Measurements from ENCODE around the gene LHX6.

LHX6 gene

DNA sequence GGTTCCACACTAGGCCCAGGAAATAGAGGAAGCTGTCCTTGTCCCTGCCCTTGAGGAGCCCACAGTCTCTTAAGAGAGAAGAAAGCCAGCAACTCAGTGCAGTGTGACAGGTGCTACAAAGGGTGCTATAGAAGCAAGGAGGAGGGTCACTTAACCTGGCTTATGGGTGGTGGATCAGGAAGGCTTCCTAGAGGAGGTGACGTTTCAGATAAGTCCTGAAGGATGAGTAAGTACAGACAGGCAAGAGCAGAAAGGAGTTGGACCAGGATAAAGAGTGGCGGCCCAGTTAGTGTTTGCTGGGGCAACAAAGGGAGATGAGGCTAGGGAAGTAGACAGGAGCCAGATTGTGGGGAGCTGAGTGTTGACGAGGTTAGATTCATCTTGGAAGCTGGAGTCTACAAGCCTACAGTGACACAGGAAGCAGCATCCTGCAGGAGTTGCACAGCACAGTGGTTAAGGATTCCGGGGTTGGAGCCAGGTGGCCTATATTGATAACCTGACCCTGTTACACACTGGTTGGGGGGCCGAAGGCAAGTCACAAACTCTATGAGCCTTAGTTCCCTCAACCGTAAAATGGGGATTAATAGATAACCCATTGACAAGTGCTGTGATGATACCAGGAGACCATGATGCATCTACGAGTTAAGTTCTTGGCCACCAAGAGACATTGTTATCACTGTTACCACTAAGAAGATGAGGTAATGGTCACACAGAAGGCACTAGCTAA, 5.4 kb upstream of the LHX6 start:
- DNase-seq (ENCODE audit: low read depth in 2 of 2), result no peak

GRCh38 chr9:122232796-122233306, 4.1 kb upstream of the LHX6 start:
- no peak for DNase-seq (ENCODE audit: low read depth in 2 of 2)

DNA sequence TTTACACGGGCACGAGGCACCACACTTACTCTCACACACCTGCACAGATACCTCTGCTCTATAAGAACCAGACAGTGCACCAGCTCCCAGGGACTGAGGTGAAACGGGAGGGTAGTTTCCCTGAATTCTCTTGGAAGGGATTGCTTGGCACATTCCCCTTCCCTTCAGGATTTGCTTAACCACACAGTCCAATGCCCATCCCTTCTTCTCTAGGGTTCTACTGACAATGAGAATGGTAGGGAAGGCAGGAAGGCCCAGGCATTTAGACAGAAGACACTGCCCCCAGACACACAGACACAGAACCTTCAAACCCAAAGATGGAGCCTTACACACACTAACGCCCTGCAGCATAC, 704 bp upstream of the LHX6 start:
- no peak for DNase-seq (ENCODE audit: low read depth in 2 of 2)

- DNase-seq (ENCODE audit: low read depth in 2 of 2), result no peak
Observed at GRCh38 chr9:122228191-122228567, 578 bp downstream of the LHX6 start.

DNA sequence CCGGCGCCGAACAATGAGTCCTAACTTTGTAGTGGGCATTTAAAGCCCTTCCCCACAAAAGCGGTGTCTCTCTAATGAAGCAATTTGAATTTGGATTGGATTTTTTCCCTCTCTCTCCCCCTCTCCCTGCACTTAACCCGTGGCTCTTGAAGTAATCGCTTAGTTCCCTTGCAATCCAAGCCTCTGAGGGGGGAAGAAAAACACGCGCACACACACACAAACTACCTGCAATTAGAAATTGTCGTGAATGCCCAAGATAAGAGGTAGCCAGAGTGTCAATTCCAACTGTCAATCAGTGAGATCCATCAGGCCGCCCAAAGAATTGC, 1.2 kb downstream of the LHX6 start:
- no peak for DNase-seq (ENCODE audit: low read depth in 2 of 2)

GRCh38 chr9:122226758-122227574, 1.8 kb downstream of the LHX6 start:
- no peak for DNase-seq (ENCODE audit: low read depth in 2 of 2)

- no peak for DNase-seq (ENCODE audit: low read depth in 2 of 2)
Observed at GRCh38 chr9:122226142-122226757, 2.5 kb downstream of the LHX6 start.

- DNase-seq (ENCODE audit: low read depth in 2 of 2), result no peak
Observed at GRCh38 chr9:122225312-122226141, 3.2 kb downstream of the LHX6 start.

- no peak for DNase-seq (ENCODE audit: low read depth in 2 of 2)
Observed at GRCh38 chr9:122223435-122223834, 5.3 kb downstream of the LHX6 start.

DNA sequence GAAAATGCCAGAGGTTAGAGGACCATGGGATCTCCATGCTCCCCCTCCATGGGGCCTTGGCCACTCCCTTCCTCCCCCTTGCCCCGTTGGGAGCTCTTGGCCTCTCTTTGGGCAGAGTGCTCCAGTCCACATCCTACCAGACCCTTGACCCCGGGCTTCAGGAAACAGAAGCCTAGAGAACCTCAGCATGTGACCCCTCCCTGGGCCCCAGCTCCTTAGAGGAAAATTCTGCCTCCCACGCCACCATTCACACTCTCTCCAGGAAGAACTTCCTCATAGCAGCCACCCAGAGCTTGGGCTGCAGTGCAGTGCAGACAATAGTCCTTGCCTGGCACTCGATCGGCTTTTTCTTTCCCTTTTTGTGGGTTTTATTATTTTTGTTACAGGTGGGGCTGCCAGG, 6.0 kb downstream of the LHX6 start:
- no peak for DNase-seq (ENCODE audit: low read depth in 2 of 2)

DNA sequence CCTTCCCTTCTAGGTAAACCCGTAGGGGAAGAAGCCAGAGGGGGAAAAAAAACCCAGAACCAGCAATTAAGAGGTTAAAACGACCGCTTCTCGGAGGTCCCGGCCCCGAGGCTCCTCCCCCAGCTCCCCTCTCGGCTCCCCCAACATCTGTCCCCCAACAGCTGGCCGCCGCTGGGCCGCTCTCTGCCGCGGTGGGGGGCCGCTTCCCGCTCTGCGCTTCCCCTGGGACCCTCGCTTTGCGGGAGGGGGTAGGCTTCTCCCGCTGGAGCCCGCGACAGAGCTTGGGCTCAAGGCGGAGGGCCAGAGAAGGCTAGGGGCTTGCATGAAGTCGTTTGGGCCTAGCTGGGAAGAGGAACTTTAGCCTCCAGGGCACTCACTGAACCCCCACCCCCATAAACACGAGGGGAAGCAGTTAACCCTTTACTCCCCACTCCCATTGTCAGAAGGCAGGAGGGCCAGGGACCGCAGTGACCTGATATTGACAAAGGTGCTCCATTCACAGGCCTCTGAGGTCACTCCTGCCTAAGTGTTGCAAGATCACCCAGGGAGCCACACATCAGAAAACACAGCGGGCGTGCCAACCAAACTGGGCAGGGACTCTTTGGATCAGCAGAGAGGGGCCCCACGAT, 7.5 kb downstream of the LHX6 start:
- DNase-seq (ENCODE audit: low read depth in 2 of 2), result no peak

DNA sequence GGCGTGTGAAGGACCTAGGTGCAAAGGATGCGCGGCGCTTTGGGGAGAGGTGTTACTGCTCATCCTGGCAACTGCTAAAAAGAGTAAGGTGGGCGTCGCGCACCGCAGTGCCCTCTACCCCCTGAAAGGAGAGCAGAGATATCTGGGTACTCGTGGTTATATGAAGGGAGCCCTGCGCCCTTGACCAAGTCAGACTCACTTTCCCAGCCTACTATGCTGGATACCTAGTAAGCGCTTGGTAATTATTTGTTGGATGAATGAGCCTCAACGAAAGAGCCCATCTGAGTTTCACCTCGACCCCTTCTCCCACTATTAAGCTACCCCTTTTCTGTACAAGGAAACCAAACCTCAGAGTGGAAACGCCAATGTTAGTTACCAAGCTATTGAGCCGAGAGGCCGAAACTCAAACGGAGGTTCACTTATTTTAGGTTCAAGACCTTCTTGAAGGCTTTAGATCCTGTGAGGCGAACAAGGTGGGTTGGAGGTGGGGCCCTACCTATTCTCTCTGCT, 8.0 kb downstream of the LHX6 start:
- no peak for DNase-seq (ENCODE audit: low read depth in 2 of 2)

DNA sequence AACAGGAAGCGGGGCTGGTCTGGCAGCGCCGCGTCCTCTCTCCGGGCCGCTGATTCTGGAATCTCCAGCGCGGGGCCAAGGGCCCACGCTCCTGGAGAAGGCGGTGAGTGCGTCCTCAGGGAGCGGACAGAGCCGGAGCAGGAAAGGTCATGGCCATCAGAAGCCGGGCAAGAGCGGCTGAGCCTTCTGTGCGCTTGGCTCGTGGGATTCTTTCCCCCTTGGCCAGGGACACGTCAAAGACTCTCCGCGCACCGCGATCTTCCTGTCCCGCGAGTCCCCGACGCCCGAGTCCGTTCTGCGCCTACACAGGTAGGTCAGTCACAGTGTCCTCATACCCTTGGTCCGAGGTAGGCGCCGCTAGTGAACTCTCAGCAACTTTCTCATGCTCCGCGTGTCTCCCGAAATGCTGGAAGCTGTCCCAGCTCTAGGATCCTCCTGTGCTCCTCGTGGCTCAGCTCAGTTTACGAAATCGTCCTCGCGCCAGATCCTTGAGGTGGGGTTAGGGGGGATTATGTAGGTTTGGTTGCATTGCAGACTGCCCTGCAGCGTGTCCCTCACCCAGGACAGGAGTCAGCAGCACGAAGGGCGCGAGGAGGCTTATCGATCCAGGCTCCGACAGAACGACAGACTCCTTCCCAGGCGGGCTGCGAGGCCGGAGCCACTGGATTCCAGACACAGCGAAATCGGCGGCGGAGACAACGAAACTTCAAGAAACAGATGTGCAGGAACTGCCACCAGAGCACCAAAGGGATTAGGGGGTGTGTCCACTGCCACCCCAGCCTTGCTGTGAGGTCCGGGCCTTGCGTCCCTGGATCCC, 8.7 kb downstream of the LHX6 start:
- no peak for DNase-seq (ENCODE audit: low read depth in 2 of 2)

DNA sequence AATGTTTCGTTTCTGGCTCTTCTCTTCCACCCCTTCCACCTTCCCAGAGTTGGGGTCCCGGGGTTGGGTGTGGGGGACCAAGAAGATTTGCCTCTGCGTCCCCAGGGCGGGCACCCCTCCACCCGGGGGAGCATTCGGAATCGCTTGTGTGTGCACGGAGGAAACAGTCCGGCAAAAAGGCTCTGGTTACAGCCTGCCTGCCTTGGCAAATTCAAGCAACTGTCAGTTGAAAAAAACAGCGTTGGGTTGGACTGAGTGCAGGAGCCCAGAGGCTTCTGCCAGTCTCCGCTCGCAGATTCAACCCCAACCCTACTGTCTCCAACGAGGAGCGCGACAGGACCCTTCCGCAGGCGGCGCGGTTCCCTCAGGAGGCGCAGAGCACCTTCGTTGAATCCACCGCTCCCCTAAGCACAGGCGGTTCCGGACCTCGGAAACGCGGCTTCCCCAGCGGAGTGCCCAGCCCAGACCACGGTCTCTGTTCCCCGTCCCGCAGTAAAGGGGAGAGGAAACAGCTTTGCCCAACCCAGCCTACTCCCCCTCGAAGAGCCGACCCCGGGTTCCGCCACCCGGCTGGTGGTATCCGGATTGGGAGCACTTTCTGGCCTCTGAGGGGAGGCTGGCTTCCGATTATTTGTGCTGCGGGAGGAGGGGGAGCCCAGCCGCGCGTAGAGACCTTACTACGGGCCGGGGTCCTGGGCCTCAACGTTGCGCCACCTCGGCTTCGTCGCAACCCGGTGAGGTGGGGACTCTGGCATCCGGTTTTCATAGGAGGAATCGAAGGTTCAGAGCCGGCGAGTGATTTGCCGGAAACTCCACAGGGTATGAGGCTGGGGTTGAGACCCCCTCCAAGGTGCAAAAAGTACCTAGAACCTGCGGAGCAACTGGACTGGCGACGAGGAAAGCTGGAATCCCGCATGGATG, 9.6 kb downstream of the LHX6 start:
- no peak for DNase-seq (ENCODE audit: low read depth in 2 of 2)

DNA sequence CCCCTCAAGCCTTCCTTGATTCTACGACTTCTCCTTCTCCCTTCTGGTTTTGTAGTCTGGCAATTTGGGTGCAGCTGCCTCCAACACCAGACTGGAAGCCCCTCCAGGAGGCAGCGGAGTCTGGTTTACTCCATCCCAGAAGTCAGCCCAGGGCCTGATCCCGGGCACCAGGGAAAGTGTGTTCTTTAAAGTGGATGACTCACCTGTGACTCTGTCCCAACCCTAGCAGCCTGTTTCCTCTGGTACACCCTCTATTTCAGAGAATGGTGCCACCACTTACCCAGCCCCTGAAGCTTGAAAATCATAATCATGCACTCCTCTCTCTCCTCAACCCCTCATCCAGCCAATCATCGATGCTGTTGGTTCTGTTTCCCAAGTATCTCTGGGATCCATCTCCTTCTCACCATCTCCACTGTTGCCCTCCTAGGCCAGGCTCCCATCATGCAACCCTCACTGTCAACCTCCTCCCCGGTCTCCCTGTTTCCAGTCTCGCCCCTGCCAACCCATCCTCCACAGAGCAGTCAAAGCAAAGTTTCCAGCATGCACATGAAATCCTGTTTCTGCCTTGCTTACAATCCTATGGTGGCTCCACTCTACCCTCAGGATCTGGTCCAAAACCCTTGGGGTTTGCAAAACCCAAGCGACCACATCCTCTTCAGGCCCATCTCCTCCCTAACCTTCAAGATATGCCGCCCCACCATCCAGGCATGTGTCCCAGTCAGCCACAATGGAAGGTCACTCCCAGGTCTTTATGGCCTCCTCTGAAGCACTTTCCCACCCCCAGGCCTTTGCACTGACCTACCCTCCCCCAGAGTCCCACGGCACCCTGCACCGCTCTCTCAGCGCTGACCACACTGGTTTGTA, 10.5 kb downstream of the LHX6 start:
- DNase-seq (ENCODE audit: low read depth in 2 of 2), result no peak

- no peak for DNase-seq (ENCODE audit: low read depth in 2 of 2)
Observed at GRCh38 chr9:122217640-122218039, 11.1 kb downstream of the LHX6 start.

DNA sequence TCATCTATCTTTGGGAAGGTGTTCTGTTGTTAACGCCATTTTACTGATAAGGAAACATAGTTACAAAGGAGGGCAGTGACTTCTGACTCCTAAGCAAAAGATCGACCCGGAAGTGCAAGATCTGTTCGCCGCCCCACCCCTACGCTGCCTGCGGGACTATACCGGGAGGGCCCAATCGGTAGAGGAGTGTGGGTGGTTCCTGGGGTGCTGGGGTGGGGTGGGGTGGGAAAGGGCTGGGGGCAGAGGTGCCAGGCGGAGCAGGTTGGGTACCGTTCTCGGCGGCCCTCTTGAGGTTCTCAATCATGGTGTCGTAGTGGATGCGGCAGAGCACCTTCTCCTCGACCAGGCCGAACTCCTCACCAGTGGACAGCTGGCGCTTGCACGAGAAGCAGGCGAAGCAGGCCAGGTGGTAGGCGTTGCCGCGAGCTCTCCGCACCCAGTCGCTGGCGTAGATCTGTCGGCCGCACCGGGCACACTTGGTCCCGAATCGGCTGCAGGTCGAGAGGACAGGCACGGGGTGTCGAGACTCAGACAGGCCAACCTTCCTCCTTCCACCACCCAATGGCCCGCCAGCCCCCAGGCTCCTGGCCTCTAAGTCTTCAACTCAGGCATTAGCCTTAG, 11.8 kb downstream of the LHX6 start:
- no peak for DNase-seq (ENCODE audit: low read depth in 2 of 2)

All from stimulated activated CD8-positive, alpha-beta memory T cell treated with anti-CD3 and anti-CD28 coated beads, Interleukin-7, amount 100 ng/mL, for 4 hours (primary cell).